ENCODE measurements around the gene ITGA6.

DNA sequence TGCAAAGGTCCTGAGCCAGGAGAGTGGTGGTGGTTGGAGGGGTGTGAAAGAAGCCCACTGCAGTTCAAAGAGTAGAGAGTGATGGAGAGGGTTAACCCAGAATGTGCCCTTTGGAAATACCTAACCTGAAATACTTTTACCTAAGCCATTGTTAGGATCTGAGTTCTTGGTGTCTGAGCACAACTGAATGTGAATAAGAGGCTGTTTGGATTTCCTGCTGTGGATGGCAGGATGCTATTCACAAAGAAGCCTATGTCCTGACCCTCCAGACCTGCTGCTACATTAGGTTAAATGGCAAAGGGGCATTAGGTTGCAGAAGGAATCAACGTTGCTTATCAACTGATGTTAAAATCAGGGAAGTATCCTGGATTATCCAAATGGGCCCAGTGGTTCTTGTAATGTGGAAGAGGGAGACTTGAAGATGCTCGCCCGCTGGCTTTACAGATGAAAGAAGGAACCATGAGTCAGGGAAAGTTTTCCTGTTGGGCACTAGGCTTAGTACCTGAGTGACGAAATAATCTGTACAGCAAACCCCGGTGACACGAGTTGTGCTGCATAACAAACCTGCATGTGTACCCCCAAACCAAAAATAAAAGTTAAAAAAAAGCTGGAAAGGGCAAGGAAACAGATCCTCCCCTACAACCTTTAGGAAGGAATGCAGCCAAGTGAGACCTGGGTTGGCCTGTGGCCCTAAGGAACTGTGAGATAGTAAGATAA is 27.2 kb downstream of the ITGA6 start:
- TF ChIP-seq, protein P1, sequence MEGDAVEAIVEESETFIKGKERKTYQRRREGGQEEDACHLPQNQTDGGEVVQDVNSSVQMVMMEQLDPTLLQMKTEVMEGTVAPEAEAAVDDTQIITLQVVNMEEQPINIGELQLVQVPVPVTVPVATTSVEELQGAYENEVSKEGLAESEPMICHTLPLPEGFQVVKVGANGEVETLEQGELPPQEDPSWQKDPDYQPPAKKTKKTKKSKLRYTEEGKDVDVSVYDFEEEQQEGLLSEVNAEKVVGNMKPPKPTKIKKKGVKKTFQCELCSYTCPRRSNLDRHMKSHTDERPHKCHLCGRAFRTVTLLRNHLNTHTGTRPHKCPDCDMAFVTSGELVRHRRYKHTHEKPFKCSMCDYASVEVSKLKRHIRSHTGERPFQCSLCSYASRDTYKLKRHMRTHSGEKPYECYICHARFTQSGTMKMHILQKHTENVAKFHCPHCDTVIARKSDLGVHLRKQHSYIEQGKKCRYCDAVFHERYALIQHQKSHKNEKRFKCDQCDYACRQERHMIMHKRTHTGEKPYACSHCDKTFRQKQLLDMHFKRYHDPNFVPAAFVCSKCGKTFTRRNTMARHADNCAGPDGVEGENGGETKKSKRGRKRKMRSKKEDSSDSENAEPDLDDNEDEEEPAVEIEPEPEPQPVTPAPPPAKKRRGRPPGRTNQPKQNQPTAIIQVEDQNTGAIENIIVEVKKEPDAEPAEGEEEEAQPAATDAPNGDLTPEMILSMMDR (conservative IDR thresholded peaks at IDR 0.05; ENCODE audit: low read length): no peak
- TF ChIP-seq EZH2phosphoT487 (IDR thresholded peaks at IDR 0.05; ENCODE audit: borderline replicate concordance, low read depth, low read length): no peak

All from OCI-LY7 (cell line).